OCI-LY7 (cell line): Measurements from ENCODE around the gene SLC25A25. TPM values are rescaled to one million over a fixed set of nuclear protein-coding genes. Genes with fewer than 3 reads are reported as not detected.

Experiments
- BruUV-seq: library from RNA; stranded (reverse); fragments of 400-500 nt; replicated peaks from 2 replicates; lab custom pipeline; 2021; lab: Mats Ljungman, UMichigan
- CTCF ChIA-PET: fragments of 300-600 bp; sonication (Branson Sonifier 250); formaldehyde crosslinking; loops from one replicate; lab custom pipeline; 2022; ENCODE audit warnings: antibody characterized with exemption; ENCODE audit not compliant: unreplicated experiment; lab: Charles Lee
- POLR2A ChIA-PET: fragments of 300-600 bp; sonication (Branson Sonifier 250); formaldehyde crosslinking; loops from one replicate; lab custom pipeline; 2022; ENCODE audit warnings: antibody characterized with exemption; lab: Charles Lee
- DNase-seq: peaks from one replicate; pipeline ENCODE4 v3.0.0-alpha.2; 2015; ENCODE audit warnings: low spot score
- H2AFZ ChIP-seq: fragments of 200-600 bp; sonication (generic), shearing (Covaris generic); 2 replicates; pipeline ENCODE4 v1.6.1; 2014; ENCODE audit warnings: mild to moderate bottlenecking, antibody characterized with exemption, low read length, moderate library complexity
- H3K27ac ChIP-seq: fragments of 200-600 bp; sonication (generic); 2 replicates; pipeline ENCODE4 v1.5.1; 2014; ENCODE audit warnings: mixed run types, low read depth, mild to moderate bottlenecking, moderate library complexity, low read length, inconsistent platforms; ENCODE audit not compliant: poor library complexity, severe bottlenecking
- H3K36me3 ChIP-seq: fragments of 200-600 bp; sonication (generic); 2 replicates; pipeline ENCODE4 v1.6.1; 2014; ENCODE audit warnings: mild to moderate bottlenecking, antibody characterized with exemption, low read length, moderate library complexity, mixed read lengths; ENCODE audit not compliant: insufficient read depth
- H3K4me1 ChIP-seq: fragments of 200-600 bp; sonication (generic); 2 replicates; pipeline ENCODE4 v1.5.1; 2014; ENCODE audit warnings: mild to moderate bottlenecking, low read length; ENCODE audit not compliant: insufficient read depth, poor library complexity, severe bottlenecking
- H3K4me2 ChIP-seq: fragments of 200-600 bp; sonication (generic); 2 replicates; pipeline ENCODE4 v1.6.1; 2014; ENCODE audit warnings: mild to moderate bottlenecking, low read length
- H3K4me3 ChIP-seq: fragments of 200-600 bp; sonication (generic); 2 replicates; pipeline ENCODE4 v1.5.1; 2014; ENCODE audit warnings: mild to moderate bottlenecking, low read depth, low read length; ENCODE audit not compliant: poor library complexity, severe bottlenecking
- H3K79me2 ChIP-seq: fragments of 200-600 bp; sonication (generic); 2 replicates; pipeline ENCODE4 v1.6.1; 2016; ENCODE audit warnings: low read depth, mild to moderate bottlenecking, low read length, moderate library complexity, mixed read lengths; ENCODE audit not compliant: insufficient read depth
- H3K9me2 ChIP-seq: fragments of 200-600 bp; sonication (generic); 2 replicates; pipeline ENCODE4 v1.6.1; 2016; ENCODE audit warnings: mild to moderate bottlenecking, low read length, mixed read lengths; ENCODE audit not compliant: insufficient read depth
- H3K9me3 ChIP-seq: fragments of 200-600 bp; sonication (generic); 2 replicates; pipeline ENCODE4 v1.6.1; 2014; ENCODE audit warnings: mild to moderate bottlenecking, mixed run types, low read length, mixed read lengths
- H4K20me1 ChIP-seq: fragments of 200-600 bp; sonication (generic); 2 replicates; pipeline ENCODE4 v1.6.1; 2014; ENCODE audit warnings: mild to moderate bottlenecking, antibody characterized with exemption, low read length, moderate library complexity, mixed read lengths; ENCODE audit not compliant: insufficient read depth
- CTCF ChIP-seq: fragments of 200-600 bp; sonication (generic); conservative IDR thresholded peaks from 2 replicates; pipeline ENCODE4 v1.5.1; 2014; ENCODE audit warnings: mild to moderate bottlenecking, antibody characterized with exemption, low read length, moderate library complexity, mixed read lengths
- EZH2phosphoT487 ChIP-seq: fragments of 200-600 bp; sonication (generic); IDR thresholded peaks from 2 replicates; pipeline ENCODE4 v1.6.1; 2018; ENCODE audit warnings: low read depth, borderline replicate concordance, mild to moderate bottlenecking, mixed run types, antibody characterized with exemption, low read length, moderate library complexity, mixed read lengths
- intact Hi-C: fragments of 100-400 bp; cut with micrococcal nuclease; formaldehyde crosslinking; loops from one replicate; pipeline ENCODE4 v1.10.0; 2022; ENCODE audit not compliant: unreplicated experiment
- total RNA-seq, 2 experiments: library from RNA; depleted of rRNA in 1 of 2; stranded (reverse); fragments of >200 nt in 1 of 2; shearing (Covaris generic) in 1 of 2; gene quantifications; 2 replicates each; pipeline ENCODE4 v1.2.3, GENCODE V29; 2014 to 2022

Gene SLC25A25
- total RNA-seq, 2 experiments from 2014 or later, result 17.6 to 21.4 TPM

GRCh38 chr9:128127568-128127989, 59.5 kb downstream of the SLC25A25 start, which contains the start of gene PTGES2:
PTGES2 (minus strand) TSS chr9:128127729; CDS start chr9:128127717, 12 bp downstream.
- Histone ChIP-seq H3K4me3 (peak within 1 kb of the TSS; percentile 84), H3K4me2 (peak within 1 kb of the TSS; percentile 95), H4K20me1 (0 out of 2 replicates have a peak, but pooled peaks cover 12% of the 10 kb centered on the region), H3K27ac (peak within 1 kb of the TSS; percentile 85), H2AFZ (peak within 1 kb of the TSS; percentile 87), H3K79me2 (peaks cover 24% of the 10 kb centered on the region), H3K4me1 (peaks cover 26% of the 10 kb centered on the region), H3K9me2 (no peaks in the 10 kb centered on the region), H3K36me3 (peaks cover 29% of the 10 kb centered on the region), H3K9me3 (no peaks in the 10 kb centered on the region)
- no TSS peak for BruUV-seq
- TF ChIP-seq CTCF, result no peak
- TF ChIP-seq EZH2phosphoT487, result no peak
- POLR2A ChIA-PET, result no interaction called here
- CTCF ChIA-PET, result no interaction called here
- intact Hi-C loops, result loop anchor here (5.0 kb wide), 1 partner anchor 65 kb away; the partner anchor contains the start of gene CIZ1
- peak; percentile 89 for DNase-seq

- peak overlapping the region; percentile 85 for H3K27ac ChIP-seq
- peaks cover 26% of the 10 kb centered on the region for H3K4me1 ChIP-seq
- BruUV-seq, result no TSS peak
- peaks cover 24% of the 10 kb centered on the region for H3K79me2 ChIP-seq
- H4K20me1 ChIP-seq, result 0 out of 2 replicates have a peak, but pooled peaks cover 12% of the 10 kb centered on the region
- ChIA-PET POLR2A (interaction anchor here (0.6 to 0.8 kb wide), 4 partner anchors 29 to 109 kb away, joined by 3 to 5 read pairs (median 3); no protein-coding TSS in a partner anchor), CTCF (interaction anchor here (1.6 kb wide), 1 partner anchor 11 kb away, joined by 7 read pairs; no protein-coding TSS in a partner anchor)
- H2AFZ ChIP-seq, result peak overlapping the region; percentile 87
- peak overlapping the region; percentile 95 for H3K4me2 ChIP-seq
- H3K9me3 ChIP-seq, result no peaks in the 10 kb centered on the region
- TF ChIP-seq EZH2phosphoT487, result no peak
- no peak for TF ChIP-seq CTCF
- peaks cover 25% of the 10 kb centered on the region for H3K36me3 ChIP-seq
- peak; percentile 96 for DNase-seq
- no peaks in the 10 kb centered on the region for H3K9me2 ChIP-seq
- peak overlapping the region; percentile 84 for H3K4me3 ChIP-seq
- intact Hi-C loops, result loop anchor here (1.0 to 5.0 kb wide), 2 partner anchors 32 to 64 kb away; partner anchors contain the start of genes BBLN and CIZ1
These were observed 60.2 kb downstream of the SLC25A25 start for GRCh38 chr9:128127990-128128835.
